Osteoblast (primary cell): ENCODE results near the gene OTC. TPM values are rescaled to one million over a fixed set of nuclear protein-coding genes. Genes with fewer than 3 reads are reported as not detected.
A peak's percentile ranks its signal among the peaks of the same experiment; 100 is the strongest.

Experiments used
- DNase-seq: peaks from one replicate; pipeline ENCODE4 v3.0.0; 2011; ENCODE audit warnings: low spot score, mixed read lengths; ENCODE audit not compliant: insufficient read length; ENCODE audit errors: missing footprints
- H2AFZ ChIP-seq: 2 replicates; pipeline ENCODE4 v1.6.0; 2011; ENCODE audit warnings: mild to moderate bottlenecking, low read length
- H3K27ac ChIP-seq: 2 replicates; pipeline ENCODE4 v1.5.1; 2011; ENCODE audit warnings: mild to moderate bottlenecking, low read depth, low read length, moderate library complexity
- H3K27me3 ChIP-seq: 2 replicates; pipeline ENCODE4 v1.6.0; 2012; ENCODE audit warnings: mild to moderate bottlenecking, control low read depth, inconsistent platforms, low read length, moderate library complexity; ENCODE audit not compliant: insufficient read depth
- H3K36me3 ChIP-seq: 2 replicates; pipeline ENCODE4 v1.5.1; 2011; ENCODE audit warnings: mild to moderate bottlenecking, low read length, control low read depth, moderate library complexity; ENCODE audit not compliant: insufficient read depth
- H3K4me1 ChIP-seq: 2 replicates; pipeline ENCODE4 v1.5.1; 2011; ENCODE audit warnings: mild to moderate bottlenecking, low read length, control low read depth, moderate library complexity; ENCODE audit not compliant: insufficient read depth
- H3K4me2 ChIP-seq: 2 replicates; pipeline ENCODE4 v1.6.0; 2011; ENCODE audit warnings: mild to moderate bottlenecking, low read length; ENCODE audit not compliant: insufficient read depth
- H3K4me3 ChIP-seq: fragments of 200-600 bp; sonication (generic); 3 replicates; pipeline ENCODE4 v1.5.1; 2012; ENCODE audit warnings: mild to moderate bottlenecking, low read length, inconsistent platforms; ENCODE audit not compliant: insufficient read depth
- H3K79me2 ChIP-seq: 2 replicates; pipeline ENCODE4 v1.6.0; 2012; ENCODE audit warnings: mild to moderate bottlenecking, low read length, control low read depth, inconsistent platforms; ENCODE audit not compliant: insufficient read depth
- H3K9me3 ChIP-seq: 2 replicates; pipeline ENCODE4 v1.5.1; 2011; ENCODE audit warnings: low read depth, low read length, control low read depth
- H4K20me1 ChIP-seq: 2 replicates; pipeline ENCODE4 v1.6.0; 2012; ENCODE audit warnings: mild to moderate bottlenecking, low read length, control low read depth; ENCODE audit not compliant: insufficient read depth
- CTCF ChIP-seq: IDR thresholded peaks from 2 replicates; pipeline ENCODE4 v1.5.1; 2011; ENCODE audit warnings: mild to moderate bottlenecking, low read depth, low read length, moderate library complexity; ENCODE audit errors: extremely low read depth
- total RNA-seq: library from RNA; depleted of rRNA; stranded (reverse); fragments of >200 nt; gene quantifications from 2 replicates; pipeline ENCODE4 v1.2.3, GENCODE V29; 2012

OTC gene
- total RNA-seq, 1 donor = not detected

GRCh38 chrX:38312436-38312835 is 40.0 kb upstream of the OTC start:
- Histone ChIP-seq H3K4me3 (no peak overlapping the region), H3K27ac (no peak overlapping the region)
- DNase-seq = no peak

GRCh38 chrX:38313190-38313589 is 39.2 kb upstream of the OTC start:
- H3K27ac ChIP-seq = no peak overlapping the region
- no peak overlapping the region for H3K4me2 ChIP-seq
- no peak for DNase-seq
- H3K4me1 ChIP-seq = peaks cover 19% of the 10 kb centered on the region
- no peak overlapping the region for H3K4me3 ChIP-seq
- no peak for TF ChIP-seq CTCF
- no peaks in the 10 kb centered on the region for H3K9me3 ChIP-seq
- H2AFZ ChIP-seq = no peak overlapping the region
- H3K36me3 ChIP-seq = no peaks in the 10 kb centered on the region
- H3K27me3 ChIP-seq = no peaks in the 10 kb centered on the region
- no peaks in the 10 kb centered on the region for H3K79me2 ChIP-seq
- no peaks in the 10 kb centered on the region for H4K20me1 ChIP-seq

More at GRCh38 chrX:38312436-38312835, 40.0 kb upstream of the OTC start:
- H2AFZ ChIP-seq = no peak overlapping the region
- no peaks in the 10 kb centered on the region for H3K79me2 ChIP-seq
- peaks cover 19% of the 10 kb centered on the region for H3K4me1 ChIP-seq
- no peaks in the 10 kb centered on the region for H3K36me3 ChIP-seq
- TF ChIP-seq CTCF = no peak
- peak overlapping the region; percentile 6 for H3K4me2 ChIP-seq
- H4K20me1 ChIP-seq = no peaks in the 10 kb centered on the region
- H3K27me3 ChIP-seq = no peaks in the 10 kb centered on the region
- no peaks in the 10 kb centered on the region for H3K9me3 ChIP-seq

GRCh38 chrX:38315186-38315585 is 37.2 kb upstream of the OTC start:
- H3K79me2 ChIP-seq = no peaks in the 10 kb centered on the region
- no peak for DNase-seq
- no peaks in the 10 kb centered on the region for H4K20me1 ChIP-seq
- no peak overlapping the region for H3K27ac ChIP-seq
- TF ChIP-seq CTCF = no peak
- H3K27me3 ChIP-seq = no peaks in the 10 kb centered on the region
- peaks cover 19% of the 10 kb centered on the region for H3K4me1 ChIP-seq
- H3K4me2 ChIP-seq = no peak overlapping the region
- no peaks in the 10 kb centered on the region for H3K36me3 ChIP-seq
- H3K4me3 ChIP-seq = no peak overlapping the region
- H2AFZ ChIP-seq = no peak overlapping the region
- no peaks in the 10 kb centered on the region for H3K9me3 ChIP-seq

- DNase-seq = no peak
- Histone ChIP-seq H3K9me3 (no peaks in the 10 kb centered on the region), H3K4me2 (peak overlapping the region; percentile 12), H3K27ac (no peak overlapping the region), H3K27me3 (no peaks in the 10 kb centered on the region), H3K36me3 (no peaks in the 10 kb centered on the region), H3K79me2 (no peaks in the 10 kb centered on the region), H3K4me3 (no peak overlapping the region), H3K4me1 (peaks cover 4% of the 10 kb centered on the region), H4K20me1 (no peaks in the 10 kb centered on the region), H2AFZ (no peak overlapping the region)
- TF ChIP-seq CTCF = no peak
Measured at GRCh38 chrX:38318196-38318595, 34.2 kb upstream of the OTC start.
